Central memory CD4-positive, alpha-beta T cell (primary cell): ENCODE measurements around the gene ENDOU.
A peak's percentile ranks its signal among the peaks of the same experiment; 100 is the strongest.

Source experiments
- DNase-seq: peaks from one replicate; pipeline ENCODE4 v3.0.0; 2022
- total RNA-seq, 3 experiments: gene quantifications; one replicate each; lab custom pipeline; 2026; lab: John Stamatoyannopoulos, UW

Gene ENDOU, protein sequence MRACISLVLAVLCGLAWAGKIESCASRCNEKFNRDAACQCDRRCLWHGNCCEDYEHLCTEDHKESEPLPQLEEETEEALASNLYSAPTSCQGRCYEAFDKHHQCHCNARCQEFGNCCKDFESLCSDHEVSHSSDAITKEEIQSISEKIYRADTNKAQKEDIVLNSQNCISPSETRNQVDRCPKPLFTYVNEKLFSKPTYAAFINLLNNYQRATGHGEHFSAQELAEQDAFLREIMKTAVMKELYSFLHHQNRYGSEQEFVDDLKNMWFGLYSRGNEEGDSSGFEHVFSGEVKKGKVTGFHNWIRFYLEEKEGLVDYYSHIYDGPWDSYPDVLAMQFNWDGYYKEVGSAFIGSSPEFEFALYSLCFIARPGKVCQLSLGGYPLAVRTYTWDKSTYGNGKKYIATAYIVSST
- 0 to 0.11 (median 0) reads per million in 3 experiments for total RNA-seq

DNA sequence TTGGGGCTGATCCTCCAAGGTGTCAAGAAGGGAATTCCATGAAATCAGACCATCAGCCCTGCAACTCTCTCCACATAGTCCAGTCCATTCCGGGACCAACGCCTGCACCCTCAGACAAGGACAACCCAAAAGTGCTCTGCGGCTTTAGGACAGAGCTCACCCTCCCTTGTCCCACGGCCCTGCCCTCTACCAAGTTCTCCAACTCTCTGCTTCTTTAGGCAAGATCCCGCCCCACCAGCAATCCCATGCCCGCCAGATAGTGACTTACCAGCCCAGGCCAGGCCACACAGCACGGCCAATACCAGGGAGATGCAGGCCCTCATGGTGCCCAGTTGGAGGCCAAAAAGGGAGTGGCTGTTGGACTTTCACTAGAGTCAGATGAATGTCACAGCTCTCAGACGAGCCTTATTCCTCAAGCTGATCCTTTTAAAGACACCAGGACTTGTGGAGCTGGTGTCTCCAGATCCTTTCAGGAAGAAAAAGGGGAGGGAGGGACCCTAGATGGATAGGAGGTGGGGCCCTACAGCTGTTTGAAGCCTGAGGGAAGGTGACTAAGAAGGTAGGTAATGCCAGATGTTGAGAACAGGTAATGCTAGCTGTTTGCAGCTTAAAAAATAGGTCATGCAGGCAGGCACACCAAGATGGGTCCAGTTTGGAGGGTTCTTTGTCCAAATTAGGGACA lies at the start of gene ENDOU:
ENDOU (minus strand) TSS at position 400 of the 682 bp plus-strand sequence; CDS start at position 323, 77 bp downstream.
- no peak for DNase-seq

DNA sequence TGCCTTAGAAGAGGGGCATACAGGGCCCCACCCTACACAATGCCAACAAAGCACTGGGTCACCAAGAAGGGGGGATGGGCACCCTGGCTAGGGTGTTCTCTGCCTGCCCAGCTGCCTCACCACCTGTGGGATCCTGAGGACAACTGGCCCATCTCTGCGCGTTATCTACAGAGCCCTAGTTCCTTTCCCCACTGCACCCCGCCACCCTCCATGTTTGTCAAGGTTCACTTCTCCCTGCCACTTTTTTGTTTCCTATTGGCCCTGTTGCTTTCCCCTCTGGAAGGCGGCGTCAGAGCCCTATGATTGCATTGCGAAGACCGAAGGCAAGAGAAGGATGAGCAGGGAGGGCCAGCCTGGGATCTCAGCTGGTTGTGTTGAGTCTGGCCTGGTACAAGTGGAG lies 49.4 kb upstream of the ENDOU start:
- no peak for DNase-seq

DNA sequence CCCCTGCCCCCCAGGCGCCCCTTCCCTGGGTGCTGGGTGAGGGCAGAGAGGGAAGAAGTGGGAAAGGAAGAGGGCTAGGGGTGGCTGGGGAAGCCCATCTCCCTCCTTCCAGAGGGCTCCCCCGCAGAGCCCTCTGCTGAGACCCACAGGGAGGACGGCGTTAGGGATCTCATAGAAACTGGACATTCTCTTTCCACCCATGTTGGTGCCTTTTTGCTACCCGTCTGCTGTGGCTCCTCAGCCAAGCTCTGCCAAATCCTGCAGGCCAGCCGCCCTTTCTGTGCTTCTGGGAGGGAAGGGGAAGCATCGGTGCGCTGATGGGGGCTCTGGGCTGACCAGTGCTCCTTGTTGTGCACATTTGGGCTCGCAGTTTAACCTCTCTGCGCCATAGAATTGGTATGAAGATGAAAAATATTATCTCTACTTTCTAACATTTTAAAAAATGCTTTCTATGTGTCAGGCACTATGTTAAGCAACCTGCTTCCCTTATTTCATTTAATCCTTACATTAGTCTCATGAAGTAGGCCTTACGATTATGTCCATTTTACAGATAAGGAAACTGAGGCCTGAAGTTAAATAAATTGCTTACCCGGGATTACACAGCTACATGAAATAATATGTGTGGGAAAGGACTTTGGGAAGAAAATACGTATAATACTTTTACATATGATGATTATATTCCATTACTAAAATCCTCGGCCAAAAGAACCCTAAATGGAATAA lies 48.7 kb upstream of the ENDOU start:
- no peak for DNase-seq

DNA sequence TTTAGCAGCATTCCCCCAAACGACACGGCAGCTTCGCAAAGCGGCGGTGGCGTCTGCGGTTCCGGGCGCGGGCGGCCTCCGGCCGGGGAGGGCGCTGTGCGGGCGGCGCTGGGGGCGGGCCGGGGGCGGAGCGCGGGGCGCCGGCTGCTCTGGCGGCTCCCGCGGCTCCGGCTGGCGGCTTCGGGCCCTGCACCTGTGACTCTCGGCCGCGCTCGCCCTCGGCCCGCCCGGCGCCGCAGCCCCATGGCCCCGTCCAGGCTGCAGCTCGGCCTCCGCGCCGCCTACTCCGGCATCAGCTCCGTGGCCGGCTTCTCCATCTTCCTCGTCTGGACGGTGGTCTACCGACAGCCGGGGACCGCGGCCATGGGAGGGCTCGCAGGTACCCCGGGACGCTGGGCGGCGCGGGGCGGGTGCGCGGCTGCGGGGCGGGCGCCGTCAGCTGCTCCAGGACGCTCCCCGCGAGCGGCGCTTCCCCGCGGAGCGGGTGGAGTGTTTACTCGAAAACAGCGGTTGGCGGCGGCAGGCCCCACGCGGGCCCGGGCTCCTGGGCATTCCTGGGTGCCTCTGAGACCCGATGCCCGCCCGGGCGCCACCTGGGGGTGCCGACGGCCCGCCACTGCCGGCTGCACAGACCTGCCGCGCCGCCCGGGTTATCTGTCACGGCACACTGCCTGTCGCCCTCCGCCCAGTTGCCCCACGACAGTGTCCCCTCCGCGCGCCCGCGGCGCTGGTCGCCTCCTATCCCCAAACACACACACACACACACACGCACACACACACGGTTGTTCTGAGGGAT lies 48.0 kb upstream of the ENDOU start, which contains the start of gene SLC48A1:
SLC48A1 (plus strand) TSS at position 177 of the 796 bp plus-strand sequence; CDS start at position 244, 67 bp downstream.
- DNase-seq = peak; percentile 75

DNA sequence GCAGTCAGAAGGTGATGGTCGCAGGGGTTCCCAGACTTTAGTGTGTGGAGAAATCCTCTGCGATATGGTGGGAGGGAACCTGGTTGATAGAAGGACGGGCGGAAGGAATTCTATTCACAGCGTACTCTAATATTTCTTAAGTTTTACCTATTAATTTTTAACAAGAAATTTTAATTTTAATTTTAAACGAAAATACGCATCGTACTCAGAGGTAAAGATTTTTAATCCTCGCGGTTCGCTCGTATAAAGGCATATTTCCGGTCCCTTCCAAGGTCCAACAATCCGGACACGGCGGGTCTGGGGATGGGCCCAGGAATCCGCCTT lies 47.4 kb upstream of the ENDOU start:
- no peak for DNase-seq

DNA sequence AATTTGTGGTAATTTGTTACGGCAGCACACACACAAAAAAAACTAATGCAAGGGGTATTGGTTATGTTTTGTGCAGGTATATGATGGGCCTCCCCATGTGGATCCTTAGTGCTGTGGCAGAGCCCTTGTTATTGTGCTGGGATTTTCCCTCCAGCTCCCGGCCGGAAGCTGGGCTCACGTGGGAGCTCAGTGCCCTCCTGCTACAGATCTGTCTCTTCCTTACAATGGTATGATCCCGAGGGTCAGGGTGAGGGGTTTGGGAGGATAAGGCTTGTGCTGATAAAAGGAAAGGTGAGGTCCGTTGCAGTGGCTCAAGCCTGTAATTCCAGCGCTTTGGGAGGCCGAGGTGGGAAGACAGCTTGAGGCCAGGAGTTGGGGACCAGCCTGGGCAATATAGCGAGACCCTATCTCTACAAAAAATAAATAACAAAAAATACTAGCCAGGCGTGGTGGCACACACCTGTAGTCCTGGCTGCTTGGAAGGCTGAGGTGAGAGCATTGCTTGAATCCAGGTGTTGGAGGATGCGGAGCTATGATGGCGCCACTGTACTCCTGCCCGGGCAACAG lies 46.9 kb upstream of the ENDOU start:
- DNase-seq = no peak

DNA sequence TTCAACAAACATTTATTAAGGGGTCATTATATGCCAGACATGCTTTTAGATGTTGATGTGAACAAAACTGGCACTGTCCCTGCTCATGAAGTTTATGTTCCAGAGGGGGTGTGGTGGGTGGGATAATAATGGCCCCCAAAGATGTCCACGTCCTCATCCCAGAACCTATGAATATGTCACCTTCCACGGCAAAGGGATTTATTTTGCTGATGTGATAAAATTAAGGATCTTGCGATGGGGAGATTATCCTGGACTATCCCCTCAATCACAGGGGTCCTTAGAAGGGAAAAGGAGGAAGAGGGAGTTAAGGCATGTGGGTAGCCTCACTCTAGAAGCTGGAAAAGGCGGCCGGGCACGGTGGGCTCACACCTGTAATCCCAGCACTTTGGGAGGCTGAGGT lies 46.0 kb upstream of the ENDOU start:
- DNase-seq = no peak

DNA sequence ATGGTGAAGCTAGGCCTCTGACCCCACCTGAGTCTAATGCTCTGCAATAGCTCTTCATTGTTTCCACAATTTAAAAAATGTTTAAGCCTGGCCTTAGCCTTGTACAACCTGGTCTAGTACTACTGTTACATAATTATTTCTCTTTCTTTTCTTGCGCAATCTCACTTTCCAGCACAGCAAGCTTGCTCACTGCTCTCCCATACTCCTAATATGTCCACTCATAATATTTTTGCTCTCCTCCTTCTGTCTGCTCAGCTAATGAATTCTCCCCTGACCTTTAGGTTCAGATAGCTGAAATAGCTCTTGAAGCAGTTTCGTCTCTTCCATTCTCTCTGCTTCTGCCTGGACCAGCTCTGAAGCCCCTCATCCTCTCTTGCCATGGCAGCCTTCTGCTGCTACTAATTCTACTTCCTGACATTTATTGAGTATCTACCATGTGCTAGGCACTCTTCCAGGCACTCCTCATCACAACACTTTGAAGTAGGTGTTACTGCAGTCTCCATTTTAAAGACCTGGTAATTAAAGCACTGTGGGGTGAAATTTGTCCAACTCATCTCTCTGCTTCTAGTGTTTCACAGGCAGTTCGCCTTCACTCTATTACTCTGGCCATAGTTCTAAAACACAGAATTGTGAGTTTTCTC lies 44.9 kb upstream of the ENDOU start:
- DNase-seq = no peak

DNA sequence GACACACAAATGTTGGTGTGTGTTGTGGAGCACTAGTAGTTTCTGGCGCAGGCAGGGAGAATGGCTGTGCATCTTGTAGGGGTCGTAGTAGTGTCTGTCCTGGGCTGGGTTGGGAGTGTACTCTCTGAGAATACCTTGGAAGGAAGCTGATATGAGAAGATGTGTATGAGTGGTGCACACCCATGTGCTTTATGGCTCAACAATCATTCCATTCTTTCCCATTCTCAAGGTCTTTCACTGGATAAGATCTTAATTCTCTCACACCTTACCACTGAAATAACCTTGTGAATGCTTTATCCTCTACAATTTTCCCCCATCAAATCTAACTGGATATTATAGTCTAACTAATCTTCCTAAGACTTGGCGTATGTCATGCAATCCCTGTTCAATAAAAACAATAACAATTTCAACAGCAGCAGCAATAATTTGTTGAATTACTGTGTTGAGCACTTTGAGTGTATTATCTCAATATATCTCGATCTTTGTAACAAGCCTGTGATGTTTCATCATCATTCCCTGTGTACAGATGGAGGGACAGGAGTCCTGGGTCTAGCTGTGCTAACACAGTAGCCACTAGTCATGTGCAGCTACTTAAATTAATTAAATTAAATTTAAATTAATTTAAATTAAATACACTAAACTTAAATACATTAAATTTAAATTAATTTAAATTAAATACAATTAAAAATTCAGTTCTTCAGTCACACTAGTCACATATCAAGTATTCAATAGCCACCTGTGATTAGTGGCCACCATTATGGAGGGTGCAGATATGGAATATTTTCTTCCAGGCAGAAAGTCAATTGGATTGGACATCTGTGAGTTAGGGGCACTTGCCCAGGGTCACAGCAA lies 44.2 kb upstream of the ENDOU start:
- DNase-seq = no peak

DNA sequence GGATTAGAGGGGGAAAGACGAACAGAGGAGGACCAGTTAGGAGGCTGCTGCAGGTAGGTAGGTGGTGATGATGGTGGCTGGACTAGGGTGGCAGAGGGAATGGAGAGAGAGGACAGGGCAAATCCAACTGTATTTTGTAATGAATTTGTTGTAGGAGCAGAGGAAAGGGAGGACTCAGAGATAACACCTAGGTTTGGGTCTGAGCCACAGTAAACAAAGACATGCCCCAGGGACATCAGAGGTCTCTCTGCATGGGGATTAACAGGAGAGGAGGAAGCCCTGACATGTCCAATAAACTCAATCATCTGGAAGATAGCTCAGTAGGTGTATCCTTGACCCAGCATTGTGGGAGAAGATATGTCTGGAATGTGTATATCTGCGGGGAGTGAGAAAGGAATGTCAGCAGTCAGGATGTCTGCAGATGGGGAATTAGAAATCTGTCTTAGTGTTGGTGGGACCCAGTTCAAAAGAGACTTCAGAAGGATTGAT lies 43.1 kb upstream of the ENDOU start:
- DNase-seq = no peak

DNA sequence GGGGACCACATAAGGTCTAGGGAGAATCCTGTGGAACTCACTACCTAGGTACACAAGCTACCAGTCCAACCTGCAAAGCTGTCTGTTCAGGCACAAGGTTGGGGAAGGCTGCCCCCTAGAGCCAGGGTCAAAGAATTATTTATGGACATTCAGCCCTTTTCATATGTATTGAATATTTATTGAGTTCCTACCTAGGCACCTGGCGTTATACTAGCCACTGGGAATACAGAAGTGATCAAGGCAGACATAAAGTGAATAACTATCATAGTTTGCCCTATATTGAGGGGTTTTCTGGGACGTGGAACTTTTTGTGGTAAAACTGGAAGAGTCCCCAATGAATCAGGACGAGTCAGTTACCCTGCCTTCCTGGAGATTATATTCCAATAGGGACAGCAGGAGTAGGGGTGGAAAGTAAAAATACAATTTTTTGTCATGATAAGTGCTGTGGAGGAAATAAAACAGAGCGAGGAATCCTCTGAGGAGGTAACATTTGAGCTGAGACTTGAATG lies 42.0 kb upstream of the ENDOU start:
- peak; percentile 63 for DNase-seq

DNA sequence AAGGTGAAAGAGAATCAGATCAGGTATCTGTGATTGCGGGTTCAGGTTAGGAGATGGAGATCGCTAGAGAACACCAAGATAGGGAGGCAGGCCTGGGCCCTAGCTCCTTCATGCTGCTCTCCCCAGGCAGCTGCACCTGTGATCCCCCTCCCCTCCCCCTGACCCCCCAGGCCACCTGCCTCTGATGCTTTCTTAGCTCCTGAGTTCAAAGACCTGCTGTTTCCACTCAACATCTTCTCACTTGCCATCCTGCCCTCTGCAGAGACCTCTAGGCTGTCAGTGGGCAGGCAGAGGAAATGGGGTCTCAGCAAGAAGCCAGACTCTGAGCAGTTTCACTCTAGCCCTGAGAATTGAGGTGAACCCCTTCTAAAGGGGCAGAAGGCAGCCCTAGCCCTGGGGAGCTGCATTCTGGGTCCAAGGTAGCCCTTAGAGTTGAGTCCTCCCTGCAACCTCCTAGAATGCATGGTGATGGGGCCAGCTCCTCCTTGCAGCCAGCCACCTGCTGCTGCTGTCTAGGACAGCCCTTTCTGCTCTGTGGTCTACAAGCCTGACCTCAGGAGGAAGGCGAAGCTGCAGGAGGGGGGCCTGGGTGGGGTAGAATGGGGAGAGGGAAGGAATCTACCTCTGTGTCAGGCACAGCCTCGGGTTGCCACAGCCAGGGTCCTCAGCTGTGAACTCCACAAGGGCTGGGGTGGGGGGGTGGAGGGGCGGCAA lies 41.4 kb upstream of the ENDOU start:
- no peak for DNase-seq

DNA sequence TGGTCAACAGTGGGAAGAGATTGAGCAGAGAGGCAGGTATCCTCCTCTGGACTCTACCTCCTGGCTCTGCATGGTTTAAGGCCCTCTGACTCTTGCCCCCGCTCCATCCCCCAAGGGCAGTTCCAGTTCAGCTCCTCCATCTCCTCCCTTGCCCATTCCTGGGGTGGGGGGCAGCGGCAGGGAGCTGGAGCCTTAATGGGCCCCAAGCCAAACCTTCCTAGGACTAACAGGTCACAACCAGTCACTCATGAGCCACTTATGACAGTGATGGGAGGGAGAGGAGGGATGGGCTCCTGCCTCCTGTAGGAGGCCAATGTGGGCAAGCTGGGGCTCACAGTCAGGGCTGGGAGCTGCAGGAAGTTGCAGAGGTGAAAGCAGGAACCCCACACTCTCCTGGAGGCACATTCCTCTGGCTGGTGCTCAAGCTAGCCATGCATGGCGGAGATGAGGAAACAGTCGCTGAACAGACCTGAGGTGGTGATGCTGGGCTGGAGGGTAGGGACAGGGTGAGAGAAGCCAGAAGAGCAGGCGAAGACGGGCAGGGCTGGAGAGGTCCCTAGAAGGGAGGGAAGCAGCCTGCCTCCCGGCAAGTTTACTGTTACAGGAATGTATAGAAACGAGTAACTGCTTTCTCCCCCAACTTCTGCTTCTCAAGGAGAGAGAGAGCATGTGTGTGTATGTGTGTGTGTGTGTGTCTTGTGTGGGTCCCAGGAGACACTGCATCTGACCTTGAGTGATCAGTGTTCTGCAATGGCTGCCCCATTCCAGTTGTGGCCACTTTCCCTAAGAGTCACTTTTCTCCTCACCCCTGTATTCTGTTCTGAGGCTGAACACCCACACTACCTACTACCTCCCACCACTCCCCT lies 38.4 kb upstream of the ENDOU start:
- DNase-seq = no peak

DNA sequence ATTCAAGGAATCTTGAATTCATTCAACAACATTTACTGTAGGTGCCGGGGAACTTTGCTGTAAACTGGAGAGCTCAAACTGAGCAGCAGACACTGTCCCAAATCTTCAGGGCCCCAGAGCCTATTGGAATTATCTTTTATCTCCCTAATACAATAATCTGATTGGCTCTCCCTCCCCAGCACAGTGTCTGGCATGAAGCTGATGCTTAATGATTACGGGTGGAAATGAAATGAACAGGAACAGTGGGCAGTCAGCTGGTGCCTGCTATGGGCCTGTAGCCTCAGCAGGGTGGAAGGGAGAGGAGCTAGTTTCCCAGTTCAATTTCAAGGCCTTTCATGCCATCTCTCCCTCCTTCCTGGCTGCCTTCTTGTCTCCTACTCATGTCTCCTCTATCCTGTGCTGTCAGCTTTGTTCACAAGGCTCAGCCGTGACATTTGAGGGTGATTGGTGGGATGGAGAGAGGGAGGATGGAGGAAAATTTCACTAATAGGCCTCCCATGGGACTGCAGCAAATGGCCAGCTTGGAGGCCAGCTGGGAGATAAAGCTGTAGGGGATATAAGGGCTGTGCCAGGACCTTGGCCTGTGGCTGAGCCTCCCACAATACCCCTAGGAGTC lies 37.7 kb upstream of the ENDOU start:
- DNase-seq = no peak

DNA sequence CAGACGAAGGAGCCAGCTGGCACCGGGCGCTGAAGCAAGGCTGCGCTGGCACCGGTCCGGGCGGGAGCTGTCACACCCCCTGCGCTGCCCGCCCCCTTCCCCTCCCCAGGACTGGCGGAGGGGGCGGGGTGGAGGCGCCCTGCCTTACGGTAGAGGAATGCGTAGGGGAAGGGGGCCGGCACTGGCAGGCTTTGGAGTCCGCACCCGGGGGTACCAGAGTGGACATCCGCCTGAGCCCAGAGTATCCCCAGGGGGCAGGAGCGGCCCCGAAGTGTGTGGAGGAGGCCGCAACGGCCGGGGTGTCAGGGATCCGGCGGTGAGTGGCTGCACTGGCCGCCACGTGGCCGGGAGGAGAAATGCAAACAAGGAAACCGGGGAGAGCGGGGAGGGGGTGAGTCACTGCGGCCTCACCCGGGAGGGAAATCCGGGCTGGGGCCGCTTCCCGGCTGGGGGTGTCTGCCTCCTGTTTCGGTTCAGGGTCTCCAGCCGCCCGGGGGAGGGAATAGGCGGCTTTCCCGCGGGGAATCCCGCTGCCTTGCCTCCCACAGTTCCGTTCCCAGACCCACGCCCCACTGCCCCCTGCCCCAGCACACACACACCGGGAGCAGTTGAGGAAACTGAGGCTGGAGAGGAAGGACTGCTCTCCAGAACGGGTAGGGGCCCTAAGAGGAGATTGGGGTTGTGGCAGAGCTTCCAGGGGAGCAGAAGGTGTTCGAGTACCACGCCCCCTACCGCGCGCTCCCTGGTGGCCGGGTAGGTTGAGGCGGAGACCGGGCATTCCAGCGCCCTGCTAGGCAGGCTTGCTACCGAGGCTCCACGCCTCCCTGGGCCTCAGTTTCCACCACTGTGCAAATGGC lies 33.8 kb upstream of the ENDOU start, which contains the start of gene RAPGEF3:
RAPGEF3 (minus strand) TSS at position 47 of the 857 bp plus-strand sequence. CDS start 324 bp downstream, outside the sequence.
- DNase-seq = peak; percentile 67

DNA sequence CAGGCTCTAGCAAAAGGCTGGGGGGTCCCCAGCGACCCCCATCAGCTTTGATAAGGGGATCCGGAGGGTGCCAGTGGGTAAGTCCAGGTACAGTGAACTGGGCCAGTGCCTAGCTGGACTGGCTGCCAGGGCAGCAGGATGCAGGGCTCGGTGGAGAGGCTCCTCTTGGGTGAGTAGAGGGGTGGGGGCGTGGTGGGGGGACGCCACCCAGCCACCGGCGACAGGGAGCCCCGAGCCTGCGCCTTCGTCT lies 33.2 kb upstream of the ENDOU start:
- no peak for DNase-seq

DNA sequence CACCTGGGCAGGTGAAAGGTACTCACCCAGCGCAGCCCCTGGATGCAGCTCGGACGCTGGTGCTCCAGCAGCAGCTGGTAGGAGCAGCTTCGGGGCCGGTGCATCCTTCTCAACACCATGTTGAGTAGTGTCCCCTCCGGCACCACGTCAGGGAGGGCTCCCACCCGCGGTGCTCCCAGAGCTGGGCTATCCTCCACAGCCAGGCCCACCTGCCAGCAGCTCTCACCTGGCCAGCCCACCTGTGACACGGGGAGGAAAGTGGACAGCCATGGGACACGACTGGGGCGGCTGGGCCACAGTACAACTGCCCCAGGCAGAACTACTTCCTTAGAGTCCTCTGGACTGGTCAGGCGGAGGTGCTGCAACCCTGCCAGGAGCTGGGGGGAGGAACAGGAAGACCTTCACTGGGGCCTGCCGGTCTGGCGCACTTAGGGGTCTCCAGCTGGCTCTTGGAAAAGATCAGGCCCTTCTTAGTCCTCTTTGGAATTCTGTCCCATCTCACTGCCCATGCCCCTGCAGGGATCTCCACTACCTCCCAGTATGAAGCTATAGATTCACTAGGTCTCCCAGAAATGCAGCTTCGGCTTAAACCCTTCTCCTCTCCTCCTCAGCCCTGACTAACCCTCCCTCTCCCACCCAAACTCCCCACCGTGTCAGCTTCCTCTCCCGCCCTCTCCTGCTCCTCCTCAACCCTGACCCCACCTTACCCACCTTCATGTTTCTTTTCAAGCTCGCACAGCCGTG lies 32.7 kb upstream of the ENDOU start:
- DNase-seq = no peak
